ENCODE results near the gene KRTCAP2. TPM values are rescaled to one million over a fixed set of nuclear protein-coding genes. Genes with fewer than 3 reads are reported as not detected.

The KRTCAP2 gene
- total RNA-seq, 1 donor from 2014 or later: 201 TPM

DNA sequence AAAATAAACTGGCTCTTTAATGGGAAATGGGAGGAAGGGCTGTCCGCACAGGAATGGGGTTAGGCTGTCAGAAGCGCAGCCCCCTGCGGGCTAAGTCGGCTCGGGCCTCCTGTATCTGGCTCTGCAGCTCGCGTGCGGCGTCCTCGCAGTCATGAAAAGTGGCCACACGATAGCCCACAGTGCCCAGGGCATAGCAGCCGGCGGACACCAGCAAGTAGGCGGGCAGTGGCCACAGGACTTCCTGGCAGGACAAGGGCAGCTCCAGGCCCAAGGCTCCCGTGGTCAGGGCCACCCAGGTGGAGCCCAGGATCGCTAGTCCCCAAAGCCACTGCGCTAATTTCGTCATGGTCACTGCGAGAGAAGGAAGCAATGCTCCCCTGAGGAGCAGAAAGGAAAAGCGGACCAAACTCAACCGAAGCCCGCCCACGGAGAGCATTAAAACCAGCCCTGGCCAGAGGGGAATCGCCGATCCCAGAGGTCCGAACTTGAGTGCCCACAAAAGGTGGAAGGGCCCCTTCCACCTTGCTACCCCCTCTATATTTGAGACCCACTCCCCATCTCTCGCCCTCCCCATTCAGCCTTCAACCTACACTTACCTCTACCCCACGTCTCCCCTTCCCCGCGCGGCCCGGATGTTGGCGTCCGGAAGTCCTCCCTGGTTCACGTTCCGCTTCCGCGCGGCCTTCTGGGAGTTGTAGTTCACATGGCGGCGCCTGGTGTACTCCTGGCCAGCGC is 33.0 kb downstream of the KRTCAP2 start, which contains the start of gene DPM3:
Gene DPM3 (minus strand): TSS at position 637 of the 735 bp plus-strand sequence. CDS start 291 bp downstream, at position 346.
- Mint-ChIP-seq H3K36me3 (ENCODE audit: unreplicated experiment) (peaks cover 3% of the 10 kb centered on the region), H3K9me3 (ENCODE audit: unreplicated experiment) (no peaks in the 10 kb centered on the region), H3K4me1 (ENCODE audit: unreplicated experiment) (peaks cover 42% of the 10 kb centered on the region), H3K4me3 (ENCODE audit: unreplicated experiment) (peak within 1 kb of the TSS; percentile 96), H3K27me3 (ENCODE audit: unreplicated experiment) (peaks cover 16% of the 10 kb centered on the region), H3K27ac (ENCODE audit: unreplicated experiment) (peak within 1 kb of the TSS; percentile 97)
- peak; percentile 92 for DNase-seq (ENCODE audit: extremely low spot score, unreplicated experiment)
- TF ChIP-seq, protein P1, sequence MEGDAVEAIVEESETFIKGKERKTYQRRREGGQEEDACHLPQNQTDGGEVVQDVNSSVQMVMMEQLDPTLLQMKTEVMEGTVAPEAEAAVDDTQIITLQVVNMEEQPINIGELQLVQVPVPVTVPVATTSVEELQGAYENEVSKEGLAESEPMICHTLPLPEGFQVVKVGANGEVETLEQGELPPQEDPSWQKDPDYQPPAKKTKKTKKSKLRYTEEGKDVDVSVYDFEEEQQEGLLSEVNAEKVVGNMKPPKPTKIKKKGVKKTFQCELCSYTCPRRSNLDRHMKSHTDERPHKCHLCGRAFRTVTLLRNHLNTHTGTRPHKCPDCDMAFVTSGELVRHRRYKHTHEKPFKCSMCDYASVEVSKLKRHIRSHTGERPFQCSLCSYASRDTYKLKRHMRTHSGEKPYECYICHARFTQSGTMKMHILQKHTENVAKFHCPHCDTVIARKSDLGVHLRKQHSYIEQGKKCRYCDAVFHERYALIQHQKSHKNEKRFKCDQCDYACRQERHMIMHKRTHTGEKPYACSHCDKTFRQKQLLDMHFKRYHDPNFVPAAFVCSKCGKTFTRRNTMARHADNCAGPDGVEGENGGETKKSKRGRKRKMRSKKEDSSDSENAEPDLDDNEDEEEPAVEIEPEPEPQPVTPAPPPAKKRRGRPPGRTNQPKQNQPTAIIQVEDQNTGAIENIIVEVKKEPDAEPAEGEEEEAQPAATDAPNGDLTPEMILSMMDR (IDR thresholded peaks at IDR 0.05): no peak

DNA sequence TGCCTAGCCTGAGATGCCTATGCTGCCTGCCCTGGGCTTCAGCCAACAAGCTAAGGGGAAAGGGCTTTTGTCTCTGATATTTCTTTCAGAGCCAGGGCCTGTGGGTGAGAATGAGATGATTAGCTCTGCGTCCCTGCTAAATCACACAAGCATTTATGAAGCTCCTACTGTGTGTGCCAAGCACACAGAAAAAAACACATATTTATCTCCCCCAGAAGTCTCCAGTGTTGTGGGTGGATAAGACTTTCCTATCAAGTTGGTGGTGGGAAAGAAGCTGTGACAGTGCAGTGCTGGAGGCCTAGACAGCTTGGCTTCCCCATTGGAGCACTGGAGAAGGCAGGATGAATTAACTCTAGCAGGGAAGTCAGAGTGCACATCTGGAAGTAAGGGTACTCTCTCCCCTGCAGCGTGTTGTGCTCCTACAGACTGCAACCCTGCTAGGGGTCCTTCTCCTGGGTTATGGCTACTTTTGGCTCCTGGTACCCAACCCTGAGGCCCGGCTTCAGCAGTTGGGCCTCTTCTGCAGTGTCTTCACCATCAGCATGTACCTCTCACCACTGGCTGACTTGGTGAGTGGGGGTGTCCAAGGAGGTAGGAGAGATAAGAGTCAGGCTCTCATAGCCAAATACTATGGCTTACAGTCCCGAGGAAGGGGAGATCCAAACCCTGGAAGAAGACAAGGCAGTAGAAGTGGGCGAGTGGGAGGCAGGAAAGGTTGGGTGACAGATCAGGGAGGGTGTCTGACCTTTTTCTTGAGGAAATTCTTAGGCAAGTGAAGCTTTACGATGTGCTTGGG is 35.8 kb downstream of the KRTCAP2 start:
- Mint-ChIP-seq H3K36me3 (ENCODE audit: unreplicated experiment) (peaks cover 11% of the 10 kb centered on the region), H3K4me1 (ENCODE audit: unreplicated experiment) (peaks cover 53% of the 10 kb centered on the region), H3K27ac (ENCODE audit: unreplicated experiment) (peak overlapping the region; percentile 99)

DNA sequence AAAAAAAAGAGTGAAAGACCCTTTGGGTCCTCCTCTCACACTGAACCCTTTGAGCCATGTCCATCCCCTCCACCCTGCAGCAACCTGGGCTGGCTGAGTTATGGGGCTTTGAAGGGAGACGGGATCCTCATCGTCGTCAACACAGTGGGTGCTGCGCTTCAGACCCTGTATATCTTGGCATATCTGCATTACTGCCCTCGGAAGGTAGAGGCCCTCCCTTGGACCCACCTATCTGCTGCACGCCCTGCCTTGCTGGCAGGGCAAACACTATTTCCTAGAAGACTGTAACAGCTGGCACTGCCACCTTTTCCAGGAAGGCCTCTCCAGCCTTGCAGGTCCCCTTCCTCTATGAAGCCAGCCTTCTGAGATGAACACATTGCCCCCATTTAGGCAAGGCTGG is 36.4 kb downstream of the KRTCAP2 start:
- Mint-ChIP-seq H3K36me3 (ENCODE audit: unreplicated experiment) (peaks cover 13% of the 10 kb centered on the region), H3K27me3 (ENCODE audit: unreplicated experiment) (peaks cover 7% of the 10 kb centered on the region), H3K4me3 (ENCODE audit: unreplicated experiment) (peak overlapping the region; percentile 95), H3K27ac (ENCODE audit: unreplicated experiment) (peak overlapping the region; percentile 99), H3K4me1 (ENCODE audit: unreplicated experiment) (peaks cover 55% of the 10 kb centered on the region), H3K9me3 (ENCODE audit: unreplicated experiment) (no peaks in the 10 kb centered on the region)
- TF ChIP-seq, protein P1 (IDR thresholded peaks at IDR 0.05): no peak
- no peak for DNase-seq (ENCODE audit: extremely low spot score, unreplicated experiment)

More for the DNA sequence above, 35.8 kb downstream of the KRTCAP2 start:
- TF ChIP-seq, protein P1 (IDR thresholded peaks at IDR 0.05): no peak
- peak overlapping the region; percentile 95 for H3K4me3 Mint-ChIP-seq (ENCODE audit: unreplicated experiment)
- peaks cover 12% of the 10 kb centered on the region for H3K27me3 Mint-ChIP-seq (ENCODE audit: unreplicated experiment)
- no peaks in the 10 kb centered on the region for H3K9me3 Mint-ChIP-seq (ENCODE audit: unreplicated experiment)
- no peak for DNase-seq (ENCODE audit: extremely low spot score, unreplicated experiment)

DNA sequence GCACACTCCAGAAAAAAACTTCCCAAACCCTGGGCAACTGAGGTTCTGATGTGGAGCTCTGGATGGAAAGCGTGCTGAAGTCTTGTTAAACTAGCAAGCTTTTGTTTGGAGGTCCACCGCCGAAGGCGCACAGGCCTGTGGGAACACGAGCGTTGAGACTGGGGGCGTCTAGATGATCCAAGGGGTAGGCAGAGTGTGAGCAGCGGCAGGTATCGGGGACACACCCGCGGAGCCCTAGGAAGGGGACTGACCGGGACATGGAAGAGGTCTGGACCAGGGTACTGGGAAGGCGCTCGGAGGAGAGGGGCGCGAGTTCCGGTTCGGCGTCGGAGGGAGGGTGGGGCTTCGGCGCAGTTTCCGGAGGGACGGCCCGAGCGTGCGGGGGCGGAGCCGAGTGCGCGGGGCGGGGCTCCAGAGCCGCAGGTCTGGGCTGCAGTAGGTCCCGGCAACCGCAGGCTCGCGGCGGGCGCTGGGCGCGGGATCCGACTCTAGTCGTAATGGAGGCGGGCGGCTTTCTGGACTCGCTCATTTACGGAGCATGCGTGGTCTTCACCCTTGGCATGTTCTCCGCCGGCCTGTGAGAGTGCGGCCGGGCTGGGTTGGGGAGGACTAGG is 37.6 kb downstream of the KRTCAP2 start, which contains the start of gene SLC50A1:
Gene SLC50A1 (plus strand): TSS at position 438 of the 614 bp plus-strand sequence. CDS start 60 bp downstream, at position 498.
- peaks cover 58% of the 10 kb centered on the region for H3K4me1 Mint-ChIP-seq (ENCODE audit: unreplicated experiment)
- DNase-seq (ENCODE audit: extremely low spot score, unreplicated experiment): peak; percentile 98
- no peaks in the 10 kb centered on the region for H3K27me3 Mint-ChIP-seq (ENCODE audit: unreplicated experiment)
- H3K9me3 Mint-ChIP-seq (ENCODE audit: unreplicated experiment): no peaks in the 10 kb centered on the region
- peak within 1 kb of the TSS; percentile 95 for H3K4me3 Mint-ChIP-seq (ENCODE audit: unreplicated experiment)
- H3K27ac Mint-ChIP-seq (ENCODE audit: unreplicated experiment): peak within 1 kb of the TSS; percentile 99
- TF ChIP-seq, protein P1 (IDR thresholded peaks at IDR 0.05): peak; percentile 17
- peaks cover 16% of the 10 kb centered on the region for H3K36me3 Mint-ChIP-seq (ENCODE audit: unreplicated experiment)

All from osteocyte (in vitro differentiated cells).